GM21367 (cell line): ENCODE data around the gene DPH1.
"Not testable (repeated sequence)": the region's sequence is repeated elsewhere in the genome, so short reads cannot be mapped to it uniquely, and the experiment has no call there.

Experiments used
- ATAC-seq: cut with Tn5 transposase; IDR thresholded peaks from one replicate; pipeline ENCODE4 v1.9.1; 2021; ENCODE audit not compliant: unreplicated experiment

DPH1 gene

DNA sequence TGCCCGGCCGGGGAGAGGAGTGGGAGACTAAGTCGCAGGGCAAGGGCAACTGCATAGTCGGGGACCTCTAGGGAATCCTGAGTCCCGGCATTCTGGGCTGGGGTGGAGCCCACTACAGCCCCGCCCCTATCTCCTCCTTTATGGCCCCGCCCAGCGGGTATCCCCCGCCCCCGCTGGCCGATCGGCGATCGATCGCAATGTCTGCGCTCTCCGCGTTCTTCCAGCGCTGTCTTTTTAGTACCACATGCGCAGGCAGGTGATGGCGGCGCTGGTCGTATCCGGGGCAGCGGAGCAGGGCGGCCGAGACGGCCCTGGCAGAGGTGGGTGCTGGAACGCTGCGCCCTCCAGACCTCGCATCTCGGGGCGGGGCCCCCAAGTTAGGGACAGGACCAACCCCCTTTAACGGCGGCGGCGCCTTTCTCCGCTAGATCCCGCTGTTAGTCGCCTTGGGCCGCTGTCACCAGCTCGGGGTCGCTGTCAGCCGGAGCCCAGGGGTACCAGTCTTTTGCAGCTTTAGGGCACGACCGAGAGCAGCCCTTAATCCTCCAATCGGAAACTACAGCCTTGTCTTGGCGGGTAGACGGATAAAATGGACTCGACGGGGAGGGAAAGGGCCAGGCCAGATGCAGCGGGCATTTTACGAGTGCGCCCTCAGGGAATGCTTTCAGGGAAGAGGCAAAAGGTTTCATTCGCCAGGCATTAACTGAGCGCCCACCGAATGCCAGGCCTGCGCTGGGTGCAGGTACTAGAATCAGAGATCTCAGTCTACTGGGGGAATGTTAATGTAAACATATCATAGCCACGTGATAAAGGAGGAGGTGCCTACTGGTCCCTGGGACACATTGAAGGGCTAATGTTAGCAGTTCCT lies at the start of gene DPH1:
Gene DPH1, plus strand, starts transcription at position 243 of the 868 bp plus-strand sequence. Its CDS starts 17 bp downstream, at position 260.
- no peak for ATAC-seq

DNA sequence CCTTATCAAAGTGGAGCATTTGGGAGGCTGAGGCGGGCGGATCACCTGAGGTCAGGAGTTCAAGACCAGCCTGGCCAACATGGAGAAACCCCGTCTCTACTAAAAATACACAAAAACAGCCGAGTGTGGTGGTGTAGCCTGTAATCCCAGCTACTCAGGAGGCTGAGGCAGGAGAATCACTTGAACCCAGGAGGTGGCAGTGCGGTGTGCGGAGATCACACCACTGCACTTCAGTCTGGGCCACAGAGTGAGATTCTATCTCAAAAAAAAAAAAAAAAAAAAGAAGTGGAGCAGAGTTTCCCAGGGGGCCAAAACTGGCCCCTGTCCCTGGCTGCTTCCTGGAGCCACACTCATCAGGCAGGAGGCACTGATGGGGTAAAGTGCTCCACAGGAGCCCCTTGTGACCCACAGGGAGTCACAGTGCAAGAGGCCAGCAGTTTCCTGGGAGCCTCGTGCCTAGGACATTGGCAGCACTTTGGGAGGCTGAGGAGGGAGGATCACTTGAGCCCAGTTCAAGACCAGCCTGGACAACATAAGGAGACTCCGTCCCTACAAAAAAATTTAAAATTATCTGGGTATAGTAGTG lies 49.2 kb upstream of the DPH1 start:
- ATAC-seq: no peak

DNA sequence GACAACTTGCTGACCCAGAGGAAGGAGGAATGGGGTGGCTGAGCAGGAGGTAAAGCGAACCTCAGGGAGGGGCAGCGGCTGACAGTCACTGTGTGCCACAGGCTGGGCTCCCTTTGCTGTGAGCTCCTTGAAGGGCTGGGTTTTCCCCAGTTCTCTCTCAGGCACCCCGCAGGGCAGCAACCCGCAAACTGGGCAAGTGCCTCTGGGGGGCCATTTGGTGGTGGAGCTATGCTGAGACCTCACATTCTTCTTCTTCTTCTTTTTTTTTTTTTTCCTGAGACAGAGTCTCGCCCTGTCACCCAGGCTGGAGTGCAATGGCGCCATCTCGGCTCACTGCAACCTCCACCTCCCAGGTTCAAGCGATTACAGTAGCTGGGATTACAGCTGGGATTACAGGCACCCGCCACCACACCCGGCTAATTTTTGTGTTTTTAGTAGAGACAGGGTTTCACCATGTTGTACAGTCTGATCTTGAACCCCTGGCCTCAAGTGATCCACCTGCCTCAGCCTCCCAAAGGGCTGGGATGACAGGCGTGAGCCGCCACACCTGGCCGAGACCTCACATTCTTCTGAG lies 47.1 kb upstream of the DPH1 start:
- ATAC-seq: not testable (repeated sequence)

DNA sequence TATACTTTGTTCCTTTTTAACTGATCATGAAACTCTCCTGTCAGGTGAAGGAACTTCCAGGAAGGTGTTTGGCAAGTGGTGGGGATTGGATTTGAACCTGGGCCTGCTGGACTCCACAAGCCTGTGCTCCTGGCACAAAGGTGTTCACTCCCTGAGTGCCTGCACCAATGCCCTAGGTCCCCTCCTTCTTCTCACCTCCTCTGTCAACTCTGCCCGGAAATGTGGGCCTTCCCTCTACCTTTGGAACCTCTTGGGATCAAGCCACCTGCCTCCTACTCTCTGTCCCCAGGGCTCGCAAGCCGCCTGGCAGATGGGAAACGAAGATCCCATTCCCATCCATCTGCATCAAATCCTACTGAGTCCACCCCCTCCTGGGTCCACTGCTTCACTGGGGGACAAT lies 44.9 kb upstream of the DPH1 start:
- no peak for ATAC-seq

DNA sequence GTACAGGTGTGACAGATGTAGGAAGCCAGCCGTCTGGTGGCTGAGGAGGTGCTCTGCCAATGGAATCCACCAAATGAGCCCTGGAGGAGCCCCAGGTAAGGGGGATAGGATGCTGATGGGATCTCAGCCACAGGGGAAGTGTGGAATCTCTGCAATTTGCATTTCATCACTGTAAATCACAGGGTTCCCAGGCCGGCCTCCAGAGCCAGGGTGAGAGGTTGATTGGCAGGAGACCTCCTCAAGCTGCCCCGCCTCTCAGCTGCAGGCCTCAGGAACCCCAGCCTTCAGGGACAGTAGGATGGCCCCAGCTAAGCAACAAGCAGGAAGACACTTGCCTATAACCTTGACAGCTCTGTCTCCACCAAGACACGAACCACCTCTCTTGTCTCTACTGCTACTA lies 44.3 kb upstream of the DPH1 start:
- no peak for ATAC-seq

DNA sequence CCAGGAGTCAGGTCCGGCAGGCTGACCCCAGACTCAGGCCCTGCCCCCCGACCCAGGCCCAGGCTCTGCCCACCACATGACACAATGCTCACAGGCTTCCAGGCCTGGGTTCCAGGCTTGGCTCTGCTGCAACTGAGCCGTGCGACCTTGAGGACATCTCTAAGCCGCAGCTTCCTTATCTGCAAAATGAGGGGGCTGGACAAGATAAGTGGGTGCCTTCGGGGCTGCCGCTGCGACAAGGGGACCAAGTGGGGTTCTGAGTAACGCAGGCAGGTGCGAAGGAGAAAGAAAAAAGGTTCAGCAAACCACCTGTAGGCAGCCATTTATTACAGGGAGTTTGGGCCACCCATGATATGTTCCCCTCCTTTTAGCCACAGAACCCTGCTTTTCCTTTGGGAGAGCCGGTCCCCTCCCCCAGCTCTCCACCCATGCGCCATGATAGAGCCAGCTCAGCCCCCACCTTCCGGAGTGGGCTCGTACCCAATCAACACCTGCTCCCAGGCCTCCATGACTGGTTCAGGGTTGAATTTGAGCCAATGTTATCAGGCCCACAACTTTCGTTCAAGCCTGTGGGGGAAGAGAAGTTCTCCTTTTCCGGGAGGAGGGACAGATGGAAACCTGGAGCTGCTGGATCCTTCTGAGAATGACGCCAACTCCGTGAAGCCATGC lies 43.0 kb upstream of the DPH1 start:
- no peak for ATAC-seq

DNA sequence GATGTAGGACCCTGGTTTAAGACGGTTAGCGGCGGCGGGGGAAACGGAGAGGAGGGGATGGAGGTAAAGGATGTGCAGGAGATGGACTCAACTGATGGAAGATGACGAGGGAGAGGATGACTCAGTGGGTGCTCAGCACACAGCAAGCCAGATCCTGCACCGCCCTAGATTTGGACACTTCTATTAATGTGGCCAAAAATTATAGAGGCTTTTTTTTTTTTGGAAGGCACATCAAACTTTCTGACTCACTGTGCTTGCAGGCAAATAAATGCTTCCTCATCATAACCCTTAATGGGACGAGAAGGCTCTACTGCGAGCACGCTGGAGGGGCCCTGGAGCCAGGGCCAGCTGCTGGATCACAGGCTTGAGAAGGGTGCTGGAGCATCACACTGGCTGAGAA lies 40.8 kb upstream of the DPH1 start:
- ATAC-seq: no peak

DNA sequence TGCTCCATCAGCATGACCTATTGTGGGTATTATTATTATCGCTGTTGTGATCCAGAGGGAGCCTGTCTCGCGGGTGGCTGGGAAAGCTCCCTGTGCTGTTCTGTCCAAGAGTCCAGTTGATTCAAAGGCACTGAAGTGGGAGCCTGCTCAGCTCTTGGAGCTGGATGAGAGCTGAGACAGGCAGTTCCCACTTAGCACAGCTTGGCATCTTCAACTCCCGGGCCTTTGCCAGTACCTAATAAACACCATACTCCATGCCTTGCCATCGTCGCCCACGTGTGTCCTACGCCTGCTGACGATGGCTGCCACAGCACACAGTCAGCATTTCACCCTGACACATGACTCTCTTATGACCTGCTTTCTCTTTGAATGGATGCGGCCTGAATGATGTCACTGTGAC lies 37.4 kb upstream of the DPH1 start:
- ATAC-seq: no peak

DNA sequence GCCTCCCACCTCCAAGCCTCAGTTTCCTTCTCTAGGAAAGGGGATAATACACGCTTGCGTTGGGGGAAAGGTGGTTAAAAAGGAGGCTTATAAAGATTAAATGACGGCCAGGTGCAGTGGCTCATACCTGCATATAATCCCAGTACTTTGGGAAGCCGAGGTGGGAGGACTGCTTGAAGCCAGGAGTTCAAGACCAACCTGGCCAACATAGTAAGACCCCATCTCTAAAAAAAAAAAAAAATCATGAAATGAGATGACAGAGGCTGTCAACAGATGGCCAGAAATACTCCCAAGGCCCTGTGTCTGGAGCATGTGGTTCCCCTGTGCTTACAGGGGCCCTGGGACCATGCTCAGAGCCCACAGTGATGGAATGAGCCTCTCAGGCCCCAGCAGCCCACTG lies 35.2 kb upstream of the DPH1 start:
- ATAC-seq: no peak

DNA sequence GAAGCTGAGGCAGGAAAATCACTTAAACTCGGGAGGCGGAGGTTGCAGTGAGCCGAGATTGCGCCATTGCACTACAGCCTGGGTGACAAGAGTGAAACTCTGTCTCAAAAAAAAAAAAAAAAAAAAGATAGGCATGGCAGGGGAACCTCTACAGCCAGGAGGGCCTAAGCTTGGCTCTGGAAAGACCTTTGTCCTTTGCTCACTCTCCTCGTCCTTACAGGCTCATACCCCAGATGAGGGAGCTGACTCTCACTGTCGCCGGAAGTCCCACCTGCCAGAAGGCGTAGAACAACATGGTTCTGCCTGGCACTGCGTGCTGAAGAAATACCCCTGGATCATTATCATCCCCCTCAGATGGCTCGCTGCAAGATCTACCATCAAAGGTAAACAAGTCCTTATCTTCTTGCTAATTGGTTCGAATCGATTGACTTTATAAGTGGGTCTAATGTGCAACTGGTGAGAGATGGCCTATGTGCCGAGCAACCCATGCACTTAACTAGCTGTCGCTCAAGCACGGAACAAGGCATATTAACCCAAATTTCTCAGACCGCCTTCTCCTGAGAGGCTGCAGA lies 34.5 kb upstream of the DPH1 start:
- ATAC-seq: no peak

DNA sequence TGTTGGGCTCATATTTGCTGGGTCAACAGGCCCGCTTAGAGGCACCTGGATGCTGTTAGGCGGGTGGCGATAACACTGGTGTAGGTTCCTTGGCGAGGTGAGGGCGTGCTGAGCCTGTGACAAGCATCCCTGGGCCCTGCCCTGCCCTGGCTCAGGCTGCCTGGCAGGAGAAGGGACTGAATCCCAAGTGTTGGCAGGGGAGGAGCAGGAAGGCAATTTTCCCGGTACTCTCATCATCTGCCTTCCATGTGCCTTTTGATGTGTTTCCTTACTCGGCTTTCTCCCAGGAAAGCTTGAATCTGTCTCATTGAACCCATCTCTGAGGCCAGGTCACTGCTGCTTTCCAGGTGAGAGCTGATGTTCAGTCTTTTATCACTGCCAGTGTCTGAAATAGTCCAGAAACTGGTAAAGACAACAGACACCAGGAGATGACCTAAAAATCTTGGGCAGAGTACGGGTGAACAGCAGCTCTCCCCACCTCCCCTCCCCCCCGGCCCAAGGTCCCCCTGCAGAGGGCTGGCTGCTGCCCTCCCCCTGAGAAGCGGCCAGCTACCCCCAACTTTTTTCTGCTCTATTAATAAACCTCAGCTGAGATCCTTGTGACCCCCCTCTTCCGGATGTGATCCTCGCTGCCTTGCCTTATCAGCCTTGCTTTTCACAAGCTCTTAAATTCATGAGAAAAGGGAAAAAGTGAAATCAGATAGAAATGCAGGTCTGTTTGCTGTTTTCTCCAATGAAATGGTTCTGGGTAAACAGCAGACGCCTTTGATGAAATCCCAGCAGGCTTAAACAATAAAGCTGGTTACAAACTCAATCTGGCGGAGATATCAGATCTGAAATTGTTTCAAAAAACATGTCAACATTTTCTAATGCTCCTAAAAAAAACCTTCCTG lies 33.8 kb upstream of the DPH1 start:
- ATAC-seq: no peak

DNA sequence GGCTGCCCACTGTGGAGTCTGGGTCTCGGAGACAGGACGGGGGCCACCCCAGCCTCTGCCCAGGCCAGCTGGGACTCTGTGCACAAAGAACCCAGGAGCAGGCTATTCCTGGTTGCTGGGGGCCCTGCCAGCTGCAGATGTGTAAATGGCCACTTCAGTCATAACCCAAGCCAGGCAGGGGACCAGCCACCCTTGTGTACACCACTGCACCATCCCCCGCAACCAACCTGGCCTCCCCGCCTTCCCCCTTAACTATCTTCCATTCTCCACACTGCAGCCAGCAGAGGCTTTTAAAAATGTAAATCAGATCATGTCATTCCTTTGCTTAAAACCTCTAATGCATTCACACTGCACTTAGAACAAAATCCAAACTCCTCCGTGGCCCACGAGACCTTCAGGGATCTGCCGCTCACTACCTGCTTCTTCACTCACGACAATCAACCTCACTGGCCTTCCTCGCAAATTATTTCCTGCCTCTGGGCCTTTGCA lies 33.1 kb upstream of the DPH1 start:
- no peak for ATAC-seq

DNA sequence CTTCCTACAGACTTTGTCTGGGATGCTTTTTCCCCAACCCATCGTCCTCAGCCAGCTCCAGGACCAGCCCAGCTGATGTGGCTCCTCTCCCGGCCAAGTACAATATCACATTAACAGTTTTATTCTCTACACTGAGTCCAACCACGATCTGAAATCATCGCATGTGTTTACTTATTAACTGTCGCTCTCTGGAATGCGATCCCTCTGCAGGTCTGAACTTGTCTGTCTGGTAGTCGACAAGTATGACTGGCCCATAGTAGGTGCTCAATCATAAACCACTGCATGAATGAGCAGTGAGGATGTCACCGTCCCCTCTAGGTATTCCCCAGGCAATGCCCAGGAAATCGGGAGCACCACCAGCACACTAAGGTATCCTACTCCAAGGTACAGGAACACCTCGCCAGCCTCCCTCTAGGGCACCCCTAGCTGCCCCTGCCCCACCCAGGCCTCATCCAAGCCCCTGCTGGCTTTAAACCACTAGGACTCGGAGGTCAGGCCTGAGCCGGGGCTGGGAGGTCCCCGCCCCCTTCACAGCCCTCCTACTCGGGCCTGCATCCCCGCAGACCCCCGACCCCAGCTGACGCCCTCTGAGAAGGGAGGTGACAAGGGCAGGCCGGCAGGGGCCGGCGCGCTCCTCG lies 32.5 kb upstream of the DPH1 start:
- ATAC-seq: no peak

DNA sequence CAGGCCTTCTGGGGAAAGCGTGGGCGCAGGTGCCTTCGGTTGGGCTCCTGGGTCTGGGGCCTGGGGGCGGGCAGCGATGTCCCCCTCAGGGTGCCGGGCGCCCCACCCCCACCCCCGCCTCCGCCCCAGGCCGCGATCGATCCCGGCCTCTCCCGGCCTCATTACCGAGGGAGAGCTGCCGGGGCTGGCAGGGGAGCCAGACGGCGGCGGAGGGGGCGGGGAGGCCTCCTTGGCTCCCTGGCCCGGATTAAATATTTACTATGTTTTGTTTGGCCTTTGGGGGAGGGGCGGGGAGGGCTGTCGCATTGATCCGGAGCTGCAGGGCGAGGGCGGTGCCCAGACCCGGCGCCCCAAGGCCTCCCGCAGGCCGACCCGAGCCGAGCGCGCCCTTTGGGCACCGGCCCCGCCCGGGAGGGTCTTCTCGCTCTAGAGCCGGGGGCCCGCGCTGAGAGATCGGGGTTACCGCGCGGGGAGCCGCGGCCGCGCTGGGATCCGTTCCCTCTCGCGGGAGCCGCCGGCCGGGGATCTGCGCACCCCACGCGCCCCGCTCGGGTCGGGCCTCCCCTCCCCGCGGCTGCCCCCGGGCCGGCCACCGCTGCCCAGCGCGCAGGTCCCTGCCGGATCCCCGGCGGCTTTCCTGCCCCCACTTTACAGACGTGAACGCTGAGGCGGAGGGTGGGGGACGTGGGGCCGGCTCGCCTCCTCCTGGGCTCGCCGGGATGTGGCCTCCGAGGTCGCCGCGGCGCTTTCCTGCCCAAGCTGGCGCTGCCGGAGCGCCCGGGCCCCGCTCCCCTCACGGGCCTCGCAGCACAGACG lies 31.8 kb upstream of the DPH1 start:
- no peak for ATAC-seq

DNA sequence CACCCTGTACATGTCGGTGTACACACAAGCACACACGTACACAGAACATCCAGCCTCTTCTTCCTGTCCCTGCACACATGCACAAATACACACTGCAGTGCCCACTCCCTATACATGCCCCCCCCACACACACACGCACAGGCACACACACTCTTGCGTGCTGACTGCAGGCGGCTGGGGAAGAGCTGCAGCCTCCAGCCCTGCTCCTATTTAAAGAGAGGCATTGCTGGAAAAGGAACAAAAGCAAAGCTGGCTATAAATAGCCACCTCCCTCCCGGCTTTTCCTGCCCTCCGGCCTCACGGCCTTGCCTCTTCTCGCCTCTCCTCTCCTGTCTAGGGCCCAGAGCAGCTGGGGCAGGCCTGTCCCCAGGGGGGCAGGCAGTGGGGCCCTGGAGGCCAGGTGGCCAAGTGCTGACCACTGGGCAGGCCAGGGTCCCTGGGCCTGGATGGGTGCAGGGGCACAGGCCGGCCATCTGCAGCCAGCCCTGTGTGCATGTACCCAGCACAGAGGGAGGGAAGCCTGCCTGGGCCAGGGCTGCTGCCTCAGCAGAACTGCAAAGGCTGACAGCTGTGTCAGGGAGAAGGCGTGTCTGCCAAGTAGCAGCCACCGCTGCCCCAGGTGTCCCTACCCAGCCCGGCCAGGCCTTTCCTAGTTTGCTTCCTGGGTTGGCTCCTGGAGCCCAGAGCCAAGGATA lies 30.2 kb upstream of the DPH1 start:
- no peak for ATAC-seq

DNA sequence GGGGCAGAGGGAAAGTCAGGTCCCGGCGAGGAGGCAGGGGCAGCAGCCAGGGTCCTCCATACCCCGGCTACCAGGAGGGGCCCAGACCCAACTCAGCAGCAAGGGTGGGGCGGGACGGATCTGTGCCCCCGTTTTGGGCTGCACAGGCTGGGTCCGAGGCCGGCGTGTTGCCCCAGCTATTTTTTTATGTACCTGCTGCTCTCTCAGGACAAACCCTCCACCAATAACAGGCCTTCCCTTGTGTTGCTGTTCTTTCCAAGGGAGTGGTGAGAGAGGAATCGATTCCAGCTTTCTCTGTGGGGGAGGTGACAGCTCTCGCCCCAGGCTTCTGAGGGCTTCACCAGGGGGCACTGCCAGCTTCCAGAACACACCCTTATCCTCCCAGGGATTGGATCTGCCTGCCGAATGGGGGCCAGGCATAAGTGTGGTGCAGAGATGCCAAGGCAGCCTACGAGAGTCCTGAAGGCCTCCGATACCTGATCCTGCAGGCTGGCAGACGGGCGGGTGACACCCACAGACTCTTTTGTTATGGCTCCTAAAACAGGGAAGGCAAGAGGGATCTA lies 27.1 kb upstream of the DPH1 start:
- ATAC-seq: no peak

DNA sequence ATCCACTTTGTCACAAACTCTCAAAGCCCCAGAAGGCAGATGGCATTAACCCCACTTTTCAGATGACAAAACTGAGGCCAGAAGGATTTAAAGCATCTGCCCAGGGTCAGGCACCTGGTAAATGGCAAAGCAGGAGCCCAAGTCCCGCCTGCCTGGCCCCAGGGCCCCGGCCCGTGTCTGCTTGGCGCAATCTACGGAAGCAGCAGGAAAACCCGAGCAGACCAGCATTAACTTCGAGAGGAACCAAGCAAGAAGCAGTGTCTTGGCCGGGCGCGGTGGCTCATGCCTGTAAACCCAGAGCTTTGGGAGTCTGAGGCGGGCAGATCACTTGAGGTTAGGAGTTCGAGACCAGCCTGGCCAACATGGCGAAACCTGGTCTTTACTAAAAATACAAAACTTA lies 26.4 kb upstream of the DPH1 start:
- ATAC-seq: no peak

DNA sequence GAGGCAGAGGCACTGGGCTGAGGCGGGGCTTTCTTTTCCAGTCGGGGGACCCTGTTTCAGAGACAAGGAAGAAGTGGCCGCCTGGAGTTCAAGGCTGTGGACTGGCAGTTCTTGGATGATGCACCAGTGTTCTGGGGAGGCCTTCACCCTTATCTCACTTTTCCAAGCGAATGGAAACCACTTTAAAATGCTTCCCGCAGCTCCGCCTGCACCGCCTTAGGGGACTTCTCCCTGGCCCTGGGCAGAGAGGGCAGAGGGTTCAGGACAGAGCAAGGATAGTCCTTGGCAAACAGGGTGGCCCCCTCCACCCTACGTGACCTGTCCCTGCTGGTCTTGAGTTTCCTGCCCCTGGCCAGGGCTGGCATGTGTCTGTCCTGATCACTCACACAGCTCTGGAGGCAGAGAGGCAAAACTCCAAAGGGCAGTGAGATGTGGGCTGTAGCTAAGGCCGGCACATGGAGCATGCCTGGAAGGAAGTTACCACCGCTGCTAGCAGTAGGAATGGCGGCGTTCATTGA lies 25.5 kb upstream of the DPH1 start:
- no peak for ATAC-seq
